RWPE2 (cell line): ENCODE results near the gene CHD1L.
"Not testable (repeated sequence)": the region's sequence is repeated elsewhere in the genome, so short reads cannot be mapped to it uniquely, and the experiment has no call there.

Experiments
- ATAC-seq: fragments of 200-7000 bp; cut with Tn5 transposase; 3 replicates; pipeline ENCODE4 v1.9.1; 2021; ENCODE audit warnings: low read depth
- DNase-seq: peaks from one replicate; pipeline ENCODE4 v3.0.0-alpha.2; 2020; ENCODE audit warnings: low spot score
- H3K27ac ChIP-seq: fragments of 450-650 bp; 2 replicates; pipeline ENCODE4 v1.5.1; 2017; ENCODE audit warnings: mild to moderate bottlenecking; ENCODE audit not compliant: poor library complexity, severe bottlenecking
- H3K27me3 ChIP-seq: fragments of 250-450 bp; sonication (Bioruptor Pico); 2 replicates; pipeline ENCODE4 v1.5.1; 2021; ENCODE audit warnings: mild to moderate bottlenecking, moderate library complexity; ENCODE audit not compliant: insufficient read depth, poor library complexity, severe bottlenecking
- H3K36me3 ChIP-seq: fragments of 250-450 bp; sonication (Bioruptor Pico); 2 replicates; pipeline ENCODE4 v1.5.1; 2020; ENCODE audit warnings: low read depth, mild to moderate bottlenecking, moderate library complexity
- H3K4me1 ChIP-seq: fragments of 250-450 bp; sonication (Bioruptor Pico); 2 replicates; pipeline ENCODE4 v1.5.1; 2021; ENCODE audit warnings: mild to moderate bottlenecking, moderate library complexity; ENCODE audit not compliant: insufficient read depth, poor library complexity, severe bottlenecking
- H3K4me3 ChIP-seq: fragments of 250-450 bp; sonication (Bioruptor Pico); 2 replicates; pipeline ENCODE4 v1.5.1; 2021; ENCODE audit warnings: mild to moderate bottlenecking, moderate library complexity; ENCODE audit not compliant: severe bottlenecking
- H3K9me3 ChIP-seq: fragments of 250-450 bp; sonication (Bioruptor Pico); 2 replicates; pipeline ENCODE4 v1.5.1; 2021; ENCODE audit warnings: mild to moderate bottlenecking, moderate library complexity; ENCODE audit not compliant: severe bottlenecking
- TF ChIP-seq, protein P1 (sequence below): fragments of 450-650 bp; IDR thresholded peaks from one replicate; pipeline ENCODE4 v1.5.1; 2017; ENCODE audit warnings: mild to moderate bottlenecking, moderate library complexity; ENCODE audit not compliant: poor library complexity, severe bottlenecking

The CHD1L gene

GRCh38 chr1:147316968-147317367 is 74.5 kb downstream of the CHD1L start:
- Histone ChIP-seq H3K27me3 (no peaks in the 10 kb centered on the region), H3K27ac (no peak overlapping the region), H3K36me3 (no peaks in the 10 kb centered on the region), H3K4me1 (no peaks in the 10 kb centered on the region), H3K4me3 (no peak overlapping the region), H3K9me3 (no peaks in the 10 kb centered on the region)
- TF ChIP-seq, protein P1, sequence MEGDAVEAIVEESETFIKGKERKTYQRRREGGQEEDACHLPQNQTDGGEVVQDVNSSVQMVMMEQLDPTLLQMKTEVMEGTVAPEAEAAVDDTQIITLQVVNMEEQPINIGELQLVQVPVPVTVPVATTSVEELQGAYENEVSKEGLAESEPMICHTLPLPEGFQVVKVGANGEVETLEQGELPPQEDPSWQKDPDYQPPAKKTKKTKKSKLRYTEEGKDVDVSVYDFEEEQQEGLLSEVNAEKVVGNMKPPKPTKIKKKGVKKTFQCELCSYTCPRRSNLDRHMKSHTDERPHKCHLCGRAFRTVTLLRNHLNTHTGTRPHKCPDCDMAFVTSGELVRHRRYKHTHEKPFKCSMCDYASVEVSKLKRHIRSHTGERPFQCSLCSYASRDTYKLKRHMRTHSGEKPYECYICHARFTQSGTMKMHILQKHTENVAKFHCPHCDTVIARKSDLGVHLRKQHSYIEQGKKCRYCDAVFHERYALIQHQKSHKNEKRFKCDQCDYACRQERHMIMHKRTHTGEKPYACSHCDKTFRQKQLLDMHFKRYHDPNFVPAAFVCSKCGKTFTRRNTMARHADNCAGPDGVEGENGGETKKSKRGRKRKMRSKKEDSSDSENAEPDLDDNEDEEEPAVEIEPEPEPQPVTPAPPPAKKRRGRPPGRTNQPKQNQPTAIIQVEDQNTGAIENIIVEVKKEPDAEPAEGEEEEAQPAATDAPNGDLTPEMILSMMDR, result no peak
- no peak for DNase-seq
- no peak for ATAC-seq

GRCh38 chr1:147326933-147327687 is 84.6 kb downstream of the CHD1L start:
- peak overlapping the region; percentile 17 for H3K4me3 ChIP-seq
- DNase-seq, H3K36me3 ChIP-seq: not testable (repeated sequence)

GRCh38 chr1:147334292-147334691 is 91.8 kb downstream of the CHD1L start:
- TF ChIP-seq, protein P1, result no peak
- ATAC-seq (no peak), DNase-seq (no peak)
- Histone ChIP-seq H3K9me3 (no peaks in the 10 kb centered on the region), H3K4me1 (no peaks in the 10 kb centered on the region), H3K27ac (no peak overlapping the region), H3K4me3 (no peak overlapping the region), H3K27me3 (peaks cover 26% of the 10 kb centered on the region), H3K36me3 (no peaks in the 10 kb centered on the region)

More at GRCh38 chr1:147326933-147327687, 84.6 kb downstream of the CHD1L start:
- not testable (repeated sequence) for H3K4me1 ChIP-seq, H3K9me3 ChIP-seq, ATAC-seq, H3K27ac ChIP-seq, H3K27me3 ChIP-seq

DNA sequence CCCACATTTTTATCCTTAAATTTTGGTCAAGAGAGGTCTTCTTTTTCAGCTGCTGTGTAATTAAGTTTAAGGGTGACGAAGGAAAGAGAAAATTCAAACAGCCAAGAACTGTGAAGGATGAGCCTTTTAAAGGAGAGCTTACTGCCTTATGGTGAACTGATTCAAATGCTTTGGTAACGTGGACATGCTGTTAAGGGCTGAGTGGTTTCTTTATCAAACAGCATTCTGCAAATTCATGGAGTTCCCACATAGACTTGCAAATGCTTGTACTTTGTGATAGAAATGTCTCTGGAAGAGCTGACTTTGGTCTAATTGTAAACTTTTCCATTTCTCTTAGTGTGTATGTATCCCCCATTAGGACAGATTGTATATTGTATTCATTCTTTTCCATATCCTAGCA is 93.8 kb downstream of the CHD1L start:
- Histone ChIP-seq H3K36me3 (no peaks in the 10 kb centered on the region), H3K4me1 (no peaks in the 10 kb centered on the region), H3K27me3 (peaks cover 26% of the 10 kb centered on the region), H3K9me3 (no peaks in the 10 kb centered on the region), H3K27ac (no peak overlapping the region), H3K4me3 (no peak overlapping the region)
- DNase-seq (no peak), ATAC-seq (no peak)
- TF ChIP-seq, protein P1, result no peak

DNA sequence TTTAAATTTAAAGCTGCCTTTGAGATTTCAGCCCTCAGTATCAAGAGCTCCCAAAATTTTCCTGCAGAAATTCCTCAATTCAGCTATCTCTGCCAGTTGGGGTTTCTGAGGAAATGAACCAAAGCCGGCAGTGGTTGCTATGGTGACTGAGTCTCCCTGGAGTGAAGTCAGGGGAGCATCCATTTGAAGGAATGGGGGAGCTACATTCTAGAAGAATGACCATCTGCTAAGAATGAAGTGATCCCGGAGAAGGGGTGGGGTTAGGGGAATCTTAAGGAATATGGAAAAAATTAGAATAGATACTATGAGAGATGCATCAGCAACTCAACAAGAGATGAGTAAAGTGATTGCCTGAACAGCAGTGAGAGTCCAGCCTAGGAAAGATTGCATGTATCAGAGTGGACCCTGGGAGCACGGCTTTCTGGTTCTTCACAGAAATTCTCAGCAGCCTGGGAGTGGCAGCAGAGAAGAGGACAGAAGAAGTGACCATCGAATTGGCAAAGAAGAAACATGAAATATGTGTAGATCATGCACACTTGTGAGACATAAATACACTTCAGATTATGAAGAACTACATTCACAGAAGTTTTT is 94.7 kb downstream of the CHD1L start:
- no peak overlapping the region for H3K4me3 ChIP-seq
- ATAC-seq, result no peak
- H3K36me3 ChIP-seq, result no peaks in the 10 kb centered on the region
- H3K27me3 ChIP-seq, result peaks cover 26% of the 10 kb centered on the region
- no peaks in the 10 kb centered on the region for H3K9me3 ChIP-seq
- H3K27ac ChIP-seq, result no peak overlapping the region
- TF ChIP-seq, protein P1, result no peak
- no peaks in the 10 kb centered on the region for H3K4me1 ChIP-seq
- DNase-seq, result no peak
